Astrocyte (in vitro differentiated cells and primary cell): ENCODE results near the gene RNF207. TPM values are rescaled to one million over a fixed set of nuclear protein-coding genes. Genes with fewer than 3 reads are reported as not detected.

Experiments
- DNase-seq: peaks from one replicate; pipeline ENCODE4 v3.0.0-alpha.2; 2010; ENCODE audit warnings: low read depth
- FAIRE-seq: peaks from 2 replicates; lab custom pipeline; 2011; peaks lifted over from hg19 to GRCh38; lab: Jason Lieb, UNC
- H2AFZ ChIP-seq: 2 replicates; pipeline ENCODE4 v1.6.0; 2012; ENCODE audit warnings: low read depth, low read length, inconsistent platforms
- H3K27ac ChIP-seq: 2 replicates; pipeline ENCODE4 v1.5.1; 2011; ENCODE audit warnings: low read depth, low read length, inconsistent platforms
- H3K27me3 ChIP-seq: 2 replicates; pipeline ENCODE4 v1.6.0; 2011; ENCODE audit warnings: low read length, inconsistent platforms; ENCODE audit not compliant: insufficient read depth
- H3K36me3 ChIP-seq: 2 replicates; pipeline ENCODE4 v1.5.1; 2011; ENCODE audit warnings: low read length, inconsistent platforms; ENCODE audit not compliant: insufficient read depth
- H3K4me1 ChIP-seq: 2 replicates; pipeline ENCODE4 v1.5.1; 2011; ENCODE audit warnings: low read length, inconsistent platforms; ENCODE audit not compliant: insufficient read depth
- H3K4me2 ChIP-seq: 2 replicates; pipeline ENCODE4 v1.6.0; 2012; ENCODE audit warnings: low read length, inconsistent platforms
- H3K4me3 ChIP-seq: 2 replicates; pipeline ENCODE4 v1.5.1; 2011; ENCODE audit warnings: low read depth, mild to moderate bottlenecking, low read length, inconsistent platforms; ENCODE audit not compliant: insufficient read depth
- H3K79me2 ChIP-seq: 2 replicates; pipeline ENCODE4 v1.6.0; 2012; ENCODE audit warnings: mild to moderate bottlenecking, low read length, inconsistent platforms; ENCODE audit not compliant: insufficient read depth
- H3K9ac ChIP-seq: 2 replicates; pipeline ENCODE4 v1.6.0; 2012; ENCODE audit warnings: mild to moderate bottlenecking, low read length, inconsistent platforms
- H3K9me3 ChIP-seq: 2 replicates; pipeline ENCODE4 v1.5.1; 2012; ENCODE audit warnings: low read depth, mild to moderate bottlenecking, low read length, inconsistent platforms; ENCODE audit not compliant: insufficient read depth
- H4K20me1 ChIP-seq: 2 replicates; pipeline ENCODE4 v1.6.0; 2012; ENCODE audit warnings: low read length, inconsistent platforms; ENCODE audit not compliant: insufficient read depth
- H3K27ac Mint-ChIP-seq: one replicate; pipeline ENCODE4 v1.8.0; 2021; ENCODE audit warnings: mild to moderate bottlenecking, mixed read lengths; ENCODE audit not compliant: unreplicated experiment
- H3K27me3 Mint-ChIP-seq: one replicate; pipeline ENCODE4 v1.8.0; 2021; ENCODE audit warnings: low read depth, mixed read lengths; ENCODE audit not compliant: unreplicated experiment
- H3K36me3 Mint-ChIP-seq: one replicate; pipeline ENCODE4 v1.8.0; 2021; ENCODE audit warnings: low read depth, mixed read lengths; ENCODE audit not compliant: unreplicated experiment
- H3K4me1 Mint-ChIP-seq: one replicate; pipeline ENCODE4 v1.8.0; 2021; ENCODE audit warnings: low read depth, mixed read lengths; ENCODE audit not compliant: unreplicated experiment
- H3K4me3 Mint-ChIP-seq: one replicate; pipeline ENCODE4 v1.8.0; 2021; ENCODE audit warnings: mild to moderate bottlenecking, moderate library complexity, mixed read lengths; ENCODE audit not compliant: unreplicated experiment
- H3K9me3 Mint-ChIP-seq: one replicate; pipeline ENCODE4 v1.8.0; 2021; ENCODE audit warnings: mild to moderate bottlenecking, mixed read lengths; ENCODE audit not compliant: unreplicated experiment
- EZH2 ChIP-seq: IDR thresholded peaks from 2 replicates; pipeline ENCODE4 v1.6.1; 2012; ENCODE audit warnings: mild to moderate bottlenecking, low read length, inconsistent platforms; ENCODE audit not compliant: insufficient read depth
- total RNA-seq: library from RNA; stranded (reverse); gene quantifications from 2 replicates; pipeline ENCODE4 v1.2.1, GENCODE V29; 2021
- TF ChIP-seq, protein P1 (sequence below): IDR thresholded peaks from 2 replicates; pipeline ENCODE4 v1.5.1; 2011; ENCODE audit warnings: low read depth, mild to moderate bottlenecking, inconsistent platforms, low read length, moderate library complexity; ENCODE audit not compliant: insufficient read depth

The RNF207 gene
- total RNA-seq, 1 donor from 2014 or later: 4.7 TPM

DNA sequence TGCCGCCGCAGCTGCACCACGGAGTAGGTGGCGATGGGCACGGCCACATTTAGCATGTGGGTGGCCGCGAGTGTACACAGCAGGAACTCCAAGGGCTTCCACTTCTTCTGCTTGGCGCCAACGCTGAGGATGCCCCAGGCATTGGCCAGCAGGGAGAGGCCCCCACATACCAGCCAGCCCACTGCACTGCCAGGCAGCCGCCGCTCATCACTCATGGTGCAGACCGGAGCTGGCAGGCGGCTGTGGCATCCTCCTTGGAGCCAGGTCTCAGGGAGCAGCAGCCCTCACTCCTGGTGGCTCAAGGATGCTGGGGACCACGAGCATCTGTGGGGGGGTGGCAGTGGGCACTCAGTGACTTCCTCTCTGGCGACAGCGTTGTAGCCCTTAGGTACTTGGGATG is 48.8 kb downstream of the RNF207 start:
- Histone ChIP-seq H3K27me3 (peaks cover 12% of the 10 kb centered on the region), H3K36me3 (no peaks in the 10 kb centered on the region), H4K20me1 (peaks cover 19% of the 10 kb centered on the region), H3K4me1 (no peaks in the 10 kb centered on the region), H3K4me3 (no peak overlapping the region), H3K79me2 (no peaks in the 10 kb centered on the region), H3K27ac (no peak overlapping the region), H3K4me2 (no peak overlapping the region), H2AFZ (no peak overlapping the region), H3K9ac (no peak overlapping the region), H3K9me3 (no peaks in the 10 kb centered on the region)
- H3K27me3 Mint-ChIP-seq: peaks cover 61% of the 10 kb centered on the region
- no peak for DNase-seq
- no peak for TF ChIP-seq EZH2
- TF ChIP-seq, protein P1, sequence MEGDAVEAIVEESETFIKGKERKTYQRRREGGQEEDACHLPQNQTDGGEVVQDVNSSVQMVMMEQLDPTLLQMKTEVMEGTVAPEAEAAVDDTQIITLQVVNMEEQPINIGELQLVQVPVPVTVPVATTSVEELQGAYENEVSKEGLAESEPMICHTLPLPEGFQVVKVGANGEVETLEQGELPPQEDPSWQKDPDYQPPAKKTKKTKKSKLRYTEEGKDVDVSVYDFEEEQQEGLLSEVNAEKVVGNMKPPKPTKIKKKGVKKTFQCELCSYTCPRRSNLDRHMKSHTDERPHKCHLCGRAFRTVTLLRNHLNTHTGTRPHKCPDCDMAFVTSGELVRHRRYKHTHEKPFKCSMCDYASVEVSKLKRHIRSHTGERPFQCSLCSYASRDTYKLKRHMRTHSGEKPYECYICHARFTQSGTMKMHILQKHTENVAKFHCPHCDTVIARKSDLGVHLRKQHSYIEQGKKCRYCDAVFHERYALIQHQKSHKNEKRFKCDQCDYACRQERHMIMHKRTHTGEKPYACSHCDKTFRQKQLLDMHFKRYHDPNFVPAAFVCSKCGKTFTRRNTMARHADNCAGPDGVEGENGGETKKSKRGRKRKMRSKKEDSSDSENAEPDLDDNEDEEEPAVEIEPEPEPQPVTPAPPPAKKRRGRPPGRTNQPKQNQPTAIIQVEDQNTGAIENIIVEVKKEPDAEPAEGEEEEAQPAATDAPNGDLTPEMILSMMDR: no peak
- no peak overlapping the region for H3K4me3 Mint-ChIP-seq
- no peaks in the 10 kb centered on the region for H3K9me3 Mint-ChIP-seq
- no peak for FAIRE-seq
- no peaks in the 10 kb centered on the region for H3K4me1 Mint-ChIP-seq
- H3K27ac Mint-ChIP-seq: no peak overlapping the region
- peaks cover 2% of the 10 kb centered on the region for H3K36me3 Mint-ChIP-seq

DNA sequence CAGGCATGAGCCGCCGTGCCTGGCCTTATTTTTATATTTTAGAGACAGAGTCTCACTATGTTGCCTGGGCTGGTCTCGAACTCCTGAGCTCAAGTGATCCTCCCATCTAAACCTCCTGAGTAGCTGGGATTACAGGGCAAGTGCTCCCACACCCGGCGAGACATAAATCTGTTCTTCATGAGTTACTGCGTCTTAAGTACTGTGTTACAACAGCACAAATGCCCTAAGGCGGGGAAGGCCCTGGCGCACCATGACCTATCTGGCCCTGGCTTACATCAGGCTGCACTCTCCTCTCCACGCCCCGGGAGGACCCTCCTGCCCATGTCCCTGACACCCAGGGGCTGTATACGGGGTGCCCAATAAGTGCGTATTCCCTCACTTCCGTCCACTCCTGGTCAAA is 50.7 kb downstream of the RNF207 start:
- H4K20me1 ChIP-seq: peaks cover 20% of the 10 kb centered on the region
- H3K4me1 Mint-ChIP-seq: no peaks in the 10 kb centered on the region
- H3K27ac ChIP-seq: no peak overlapping the region
- H3K79me2 ChIP-seq: no peaks in the 10 kb centered on the region
- H3K36me3 ChIP-seq: no peaks in the 10 kb centered on the region
- H3K9ac ChIP-seq: no peak overlapping the region
- no peak overlapping the region for H3K4me2 ChIP-seq
- no peak for DNase-seq
- H3K4me3 Mint-ChIP-seq: no peak overlapping the region
- no peak for FAIRE-seq
- TF ChIP-seq, protein P1: no peak
- TF ChIP-seq EZH2: no peak
- H3K27me3 Mint-ChIP-seq: peaks cover 47% of the 10 kb centered on the region
- peaks cover 2% of the 10 kb centered on the region for H3K36me3 Mint-ChIP-seq
- no peak overlapping the region for H3K4me3 ChIP-seq
- H3K27me3 ChIP-seq: no peaks in the 10 kb centered on the region
- H3K9me3 ChIP-seq: no peaks in the 10 kb centered on the region
- H3K4me1 ChIP-seq: peaks cover 3% of the 10 kb centered on the region
- H3K9me3 Mint-ChIP-seq: no peaks in the 10 kb centered on the region
- H3K27ac Mint-ChIP-seq: no peak overlapping the region
- no peak overlapping the region for H2AFZ ChIP-seq

- peaks cover 2% of the 10 kb centered on the region for H3K36me3 Mint-ChIP-seq
- no peaks in the 10 kb centered on the region for H3K9me3 Mint-ChIP-seq
- no peak overlapping the region for H3K9ac ChIP-seq
- H3K4me3 ChIP-seq: no peak overlapping the region
- H3K27ac Mint-ChIP-seq: no peak overlapping the region
- peaks cover 41% of the 10 kb centered on the region for H3K27me3 Mint-ChIP-seq
- peaks cover 20% of the 10 kb centered on the region for H4K20me1 ChIP-seq
- H3K27ac ChIP-seq: no peak overlapping the region
- H3K4me1 Mint-ChIP-seq: no peaks in the 10 kb centered on the region
- no peak overlapping the region for H3K4me3 Mint-ChIP-seq
- TF ChIP-seq, protein P1: no peak
- TF ChIP-seq EZH2: no peak
- peaks cover 3% of the 10 kb centered on the region for H3K4me1 ChIP-seq
- H3K27me3 ChIP-seq: no peaks in the 10 kb centered on the region
- FAIRE-seq (no peak), DNase-seq (no peak)
- no peaks in the 10 kb centered on the region for H3K79me2 ChIP-seq
- H2AFZ ChIP-seq: no peak overlapping the region
- no peaks in the 10 kb centered on the region for H3K9me3 ChIP-seq
- no peaks in the 10 kb centered on the region for H3K36me3 ChIP-seq
- no peak overlapping the region for H3K4me2 ChIP-seq
Measured at GRCh38 chr1:6257541-6258069, 51.7 kb downstream of the RNF207 start.
